NOMO-1 treated with DMSO at 0.1 percent for 48 hours (cell line): ENCODE measurements around the gene ALPI.

Source experiments
- DNase-seq: peaks from one replicate; lab custom pipeline; 2025; ENCODE audit not compliant: unreplicated experiment; lab: John Stamatoyannopoulos, UW

ALPI gene

DNA sequence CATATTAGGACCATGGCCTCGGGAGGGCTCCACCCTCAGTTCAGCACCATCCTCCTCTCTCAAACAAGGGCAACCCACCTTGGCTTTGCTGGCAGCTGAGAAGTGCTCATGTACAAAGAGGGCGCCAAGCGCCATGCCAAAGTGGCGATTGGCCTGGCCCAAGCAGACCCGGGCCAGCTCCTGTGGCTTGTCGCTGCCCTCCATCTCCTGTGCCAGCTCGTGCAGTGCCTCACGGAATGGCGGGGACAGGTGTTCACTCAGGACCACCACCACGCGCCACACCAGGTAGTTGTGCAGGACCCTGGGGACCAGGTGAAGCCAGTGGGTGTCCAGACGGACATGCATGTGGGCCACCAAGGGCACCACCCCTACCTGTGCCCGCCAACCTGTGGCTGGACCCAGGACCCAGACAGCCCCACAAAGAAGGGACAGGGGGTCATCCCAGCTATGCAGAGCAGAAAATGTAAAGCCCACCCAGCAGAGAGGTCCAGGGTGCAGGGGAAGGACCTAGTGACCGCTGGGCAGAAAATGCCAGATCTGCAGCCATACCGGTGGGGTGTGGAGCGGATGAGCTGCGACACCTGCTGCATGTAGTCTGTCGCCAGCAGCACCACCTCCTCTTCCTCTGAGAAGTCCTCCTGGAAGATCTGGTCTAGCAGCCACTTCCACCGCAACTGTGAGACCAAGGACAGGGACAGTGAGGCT, 28.1 kb downstream of the ALPI start:
- DNase-seq, result no peak

DNA sequence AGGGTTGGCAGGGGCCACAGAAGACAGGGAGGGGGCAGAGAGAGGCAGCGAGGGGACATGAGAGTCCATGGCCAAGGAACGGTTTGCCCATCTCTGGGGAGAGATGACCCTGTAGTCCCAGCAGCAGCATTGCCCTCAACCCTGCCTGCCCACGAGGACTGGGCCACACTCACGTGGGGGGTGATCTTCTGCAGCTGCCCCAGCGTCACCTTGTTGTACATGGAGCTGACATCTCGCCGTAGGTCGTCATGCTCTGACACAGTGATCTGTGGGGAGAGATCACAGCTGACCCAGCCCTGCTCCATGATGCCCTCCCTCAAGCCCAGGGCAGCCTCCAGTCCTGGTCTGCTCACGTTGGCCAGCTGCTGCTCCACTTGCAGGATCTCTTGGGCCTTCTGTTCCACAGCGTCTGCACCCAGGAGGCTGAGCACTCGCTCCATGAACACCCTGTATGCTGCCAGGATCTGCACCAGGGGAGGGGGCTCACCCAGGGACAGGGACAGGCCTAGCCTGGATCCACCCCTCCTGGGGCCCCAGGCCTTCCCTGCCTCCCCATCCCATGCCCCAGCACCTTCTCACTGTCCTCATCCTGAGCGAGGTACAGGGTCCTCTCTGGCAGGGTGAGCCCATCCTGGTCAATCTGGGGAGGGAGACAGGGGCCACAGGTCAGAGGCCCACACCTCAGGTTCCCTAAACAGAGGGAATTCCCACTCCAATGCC, 28.8 kb downstream of the ALPI start:
- no peak for DNase-seq

DNA sequence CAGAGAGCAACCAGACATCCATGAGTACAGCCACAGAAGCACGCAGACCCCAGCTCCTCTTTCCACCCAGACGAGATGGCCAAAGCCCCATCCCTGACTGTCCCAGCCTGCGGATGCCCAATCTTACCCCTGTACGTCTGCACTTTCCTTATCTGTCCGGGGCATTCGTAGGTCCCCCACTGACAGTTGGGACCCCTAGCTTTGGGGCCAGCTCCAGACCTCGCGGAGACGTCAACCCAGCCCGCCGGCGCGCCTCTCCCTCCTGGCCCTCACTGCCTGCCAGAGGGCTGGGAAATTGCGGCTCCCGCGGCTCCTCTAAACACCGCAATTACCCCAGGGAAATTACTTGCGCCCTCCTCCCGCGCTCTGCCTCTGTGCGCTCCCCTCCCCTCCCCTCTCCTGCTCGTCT, 29.4 kb downstream of the ALPI start:
- no peak for DNase-seq

DNA sequence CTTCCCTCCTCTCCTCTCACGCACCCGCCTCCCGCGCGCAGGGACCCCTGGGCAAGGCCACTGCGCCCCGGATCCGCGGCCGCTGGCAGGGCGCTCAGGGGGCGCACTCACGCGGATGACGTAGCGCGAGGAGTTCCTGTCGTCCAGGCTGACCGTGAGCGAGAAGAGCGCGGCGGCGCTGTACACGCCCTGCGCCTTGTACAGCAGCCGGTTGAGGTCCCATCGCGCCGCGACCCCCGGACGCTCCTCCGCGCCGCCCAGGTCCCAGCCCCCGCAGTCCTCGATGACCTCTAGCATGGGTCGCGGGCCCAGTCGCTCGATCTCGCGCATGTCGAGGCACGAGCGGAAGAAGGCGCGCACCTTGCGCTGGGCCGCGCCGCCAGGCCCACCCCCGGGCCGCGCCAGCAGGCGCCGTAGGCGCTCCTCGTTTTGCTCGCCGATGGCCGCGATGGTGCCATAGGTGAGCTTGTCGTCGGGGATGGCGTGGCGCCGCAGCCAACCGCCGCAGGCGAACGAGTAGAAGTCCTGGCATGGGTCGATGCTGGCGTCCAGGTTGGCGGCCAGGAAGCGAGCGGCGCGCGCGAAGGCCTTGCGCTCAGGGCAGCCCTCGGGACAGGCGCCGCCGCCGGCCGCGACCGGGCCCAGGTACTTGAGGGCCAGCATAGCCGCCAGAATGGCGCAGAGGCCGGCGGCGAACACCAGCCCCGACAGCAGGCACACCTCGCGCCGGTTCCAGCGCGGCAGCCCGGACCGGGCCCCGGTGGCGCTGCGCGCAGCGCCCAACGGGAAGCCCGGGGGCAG, 30.0 kb downstream of the ALPI start:
- DNase-seq, result no peak

DNA sequence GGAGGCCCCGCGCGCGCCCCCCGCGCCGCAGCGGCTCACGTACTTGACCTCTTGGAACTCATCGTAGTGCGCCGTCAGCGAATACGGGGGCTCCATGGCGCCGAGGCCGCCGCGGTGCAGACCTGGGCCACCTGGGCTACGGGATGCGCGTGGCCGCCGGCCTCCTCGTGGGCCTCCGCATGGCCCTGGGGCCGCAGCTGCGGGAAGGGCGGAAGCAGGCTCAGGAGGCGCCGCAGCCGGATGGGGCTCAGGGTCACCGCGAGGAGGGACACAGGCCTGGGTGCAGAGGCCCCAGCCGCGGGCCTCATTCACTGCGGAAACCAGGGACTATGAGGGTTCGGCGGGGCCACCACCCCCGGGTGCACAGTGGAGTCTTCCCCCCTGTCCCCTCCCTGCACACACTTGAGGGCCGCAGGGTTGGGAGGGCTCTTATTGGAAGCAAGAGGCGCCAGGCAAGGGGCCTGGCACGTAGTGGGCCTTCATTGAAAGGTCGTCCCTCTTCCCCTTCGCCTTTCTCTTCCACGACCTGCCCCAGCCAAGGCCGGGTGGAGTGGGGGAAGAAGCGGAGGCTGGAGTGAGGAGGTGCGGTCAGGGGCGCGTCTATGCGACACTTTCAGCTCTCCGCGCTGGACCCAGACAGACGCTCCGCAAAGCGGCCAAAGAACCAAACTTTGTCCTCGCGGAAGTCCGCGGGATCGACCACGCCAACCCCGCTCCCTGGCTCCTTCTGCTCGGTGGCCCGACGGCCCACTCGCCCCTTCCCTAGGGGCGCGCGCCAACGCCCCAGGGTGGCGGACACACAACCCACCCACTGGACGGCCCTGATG, 30.8 kb downstream of the ALPI start:
- no peak for DNase-seq

DNA sequence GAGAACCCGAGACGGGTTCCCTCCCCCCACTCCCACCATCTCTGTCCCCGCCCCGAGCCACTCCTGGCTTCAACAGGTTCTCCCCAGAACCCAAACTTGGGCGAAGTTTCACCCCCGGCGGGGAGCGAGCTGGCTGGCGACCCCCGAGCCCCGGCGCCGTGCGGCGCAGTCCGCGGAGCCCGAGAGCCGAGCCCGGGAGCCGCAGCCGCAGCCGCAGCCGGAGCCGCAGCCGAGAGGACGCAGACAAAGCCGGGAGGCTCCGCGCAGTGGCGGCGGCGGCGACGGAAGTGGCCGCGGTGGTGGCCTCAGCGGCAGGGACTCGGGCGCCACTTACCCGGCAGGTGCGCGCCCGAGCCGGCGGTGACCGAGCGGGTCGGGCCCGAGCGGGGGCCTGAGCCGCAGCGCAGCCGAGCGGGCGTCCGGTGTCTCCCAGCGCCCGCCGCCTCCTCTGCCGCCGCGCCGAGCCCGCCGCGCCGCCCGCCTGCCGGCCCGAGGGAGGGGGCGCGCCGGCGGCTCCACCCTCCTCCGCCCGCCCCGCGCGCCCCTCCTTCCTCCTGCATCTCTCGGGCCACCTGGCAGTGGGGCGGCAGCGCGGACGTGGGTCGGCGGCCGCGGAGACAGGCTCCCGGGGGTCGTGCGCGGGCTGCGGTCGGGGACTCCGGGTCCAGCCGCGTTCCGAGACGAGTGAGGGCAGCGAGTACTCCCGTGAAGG, 31.6 kb downstream of the ALPI start, which contains the start of gene ECEL1:
Gene ECEL1 (minus strand): TSS at position 450 of the 712 bp plus-strand sequence. CDS start 1,181 bp downstream, outside the sequence.
- DNase-seq, result no peak

DNA sequence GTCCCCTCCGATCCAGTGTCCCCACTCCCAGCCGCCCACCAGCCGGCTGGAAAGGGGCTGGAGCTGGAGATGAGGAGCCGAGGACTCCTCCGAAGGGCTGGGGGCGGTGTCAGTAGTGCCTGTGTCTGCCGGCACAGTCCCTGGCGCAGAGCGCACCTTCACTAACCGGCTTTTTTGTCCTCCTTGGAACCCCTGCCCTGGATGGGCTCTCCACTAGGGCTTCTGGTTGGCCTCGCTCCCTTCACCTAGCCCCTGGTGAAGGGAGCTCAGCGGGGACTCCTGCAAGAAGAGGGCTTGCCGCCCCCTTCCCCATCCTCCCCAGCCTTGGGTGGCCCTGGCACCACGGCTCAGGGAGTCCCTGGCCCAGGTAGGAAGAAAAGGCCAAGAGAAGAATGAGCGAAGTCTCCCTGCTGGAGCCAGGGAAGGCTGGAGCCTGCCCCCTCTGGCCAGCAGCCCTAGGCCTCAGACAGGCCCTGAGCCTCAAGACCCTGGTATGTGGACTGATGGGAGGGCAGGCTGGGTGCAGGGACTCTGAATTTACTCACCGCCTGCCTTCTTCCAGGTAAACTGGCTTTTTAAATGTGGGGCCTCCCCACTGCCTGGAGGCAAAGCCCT, 32.3 kb downstream of the ALPI start:
- DNase-seq, result no peak

DNA sequence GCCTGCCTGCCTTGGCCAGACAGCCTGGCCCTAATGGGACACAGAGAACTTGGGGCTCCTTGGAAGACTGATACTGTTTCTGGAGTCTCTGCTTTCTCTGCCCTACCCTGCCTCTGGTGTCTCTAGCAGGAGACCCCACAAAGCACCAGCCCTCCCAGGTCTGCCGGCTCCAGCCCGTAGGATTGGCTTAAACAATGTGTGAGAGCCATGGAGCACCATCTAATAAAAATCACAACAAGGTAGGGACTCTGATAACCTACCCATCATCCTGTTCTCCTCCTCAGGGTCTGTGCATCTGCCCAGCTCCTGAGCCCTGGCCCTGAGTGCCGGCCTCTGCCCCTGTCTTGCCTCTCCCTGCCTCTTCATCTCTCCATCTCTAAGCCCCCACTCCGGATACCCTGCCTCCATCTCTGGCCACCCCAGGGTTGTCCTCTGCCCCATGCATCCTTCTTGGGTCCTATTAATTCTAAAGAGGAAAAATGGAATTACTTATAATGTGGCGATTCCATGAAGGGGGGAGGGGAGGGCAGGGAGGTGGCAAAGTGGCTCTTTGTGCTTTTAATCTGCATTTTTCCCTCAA, 32.9 kb downstream of the ALPI start:
- DNase-seq, result no peak

DNA sequence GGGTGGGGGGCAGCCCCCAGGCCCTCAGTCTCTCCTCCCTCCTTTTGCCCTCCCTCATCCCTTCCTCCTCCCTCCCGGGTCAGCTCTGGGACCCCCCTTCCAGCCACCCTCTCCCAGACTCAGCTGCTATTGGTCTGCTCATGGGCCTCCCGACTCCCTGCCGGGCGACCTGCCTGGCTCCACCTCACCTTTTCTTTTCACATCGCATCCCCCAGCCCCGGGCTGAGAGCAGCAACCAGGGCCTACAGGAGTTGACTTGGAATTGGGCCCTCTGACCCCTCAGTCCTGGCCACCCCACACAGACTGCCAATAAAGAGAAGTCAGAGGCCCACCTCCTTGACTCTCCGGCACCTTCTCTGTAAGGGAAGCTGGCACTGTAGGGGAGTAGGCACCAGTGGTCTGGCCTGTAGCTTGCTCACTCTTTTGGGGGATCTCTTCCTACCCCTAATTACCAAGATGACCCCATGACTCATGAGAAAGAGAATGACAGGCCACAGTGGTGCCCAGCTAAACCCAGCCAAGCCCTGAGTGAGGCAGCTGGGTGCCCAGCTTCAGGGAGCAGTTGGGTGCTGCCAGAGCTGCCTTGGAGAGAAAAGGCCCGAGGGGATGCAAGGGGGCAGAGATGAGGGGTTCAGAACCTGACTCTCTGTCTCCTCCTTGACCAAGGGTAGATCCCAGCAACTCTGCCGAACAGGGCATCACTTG, 33.7 kb downstream of the ALPI start:
- no peak for DNase-seq

DNA sequence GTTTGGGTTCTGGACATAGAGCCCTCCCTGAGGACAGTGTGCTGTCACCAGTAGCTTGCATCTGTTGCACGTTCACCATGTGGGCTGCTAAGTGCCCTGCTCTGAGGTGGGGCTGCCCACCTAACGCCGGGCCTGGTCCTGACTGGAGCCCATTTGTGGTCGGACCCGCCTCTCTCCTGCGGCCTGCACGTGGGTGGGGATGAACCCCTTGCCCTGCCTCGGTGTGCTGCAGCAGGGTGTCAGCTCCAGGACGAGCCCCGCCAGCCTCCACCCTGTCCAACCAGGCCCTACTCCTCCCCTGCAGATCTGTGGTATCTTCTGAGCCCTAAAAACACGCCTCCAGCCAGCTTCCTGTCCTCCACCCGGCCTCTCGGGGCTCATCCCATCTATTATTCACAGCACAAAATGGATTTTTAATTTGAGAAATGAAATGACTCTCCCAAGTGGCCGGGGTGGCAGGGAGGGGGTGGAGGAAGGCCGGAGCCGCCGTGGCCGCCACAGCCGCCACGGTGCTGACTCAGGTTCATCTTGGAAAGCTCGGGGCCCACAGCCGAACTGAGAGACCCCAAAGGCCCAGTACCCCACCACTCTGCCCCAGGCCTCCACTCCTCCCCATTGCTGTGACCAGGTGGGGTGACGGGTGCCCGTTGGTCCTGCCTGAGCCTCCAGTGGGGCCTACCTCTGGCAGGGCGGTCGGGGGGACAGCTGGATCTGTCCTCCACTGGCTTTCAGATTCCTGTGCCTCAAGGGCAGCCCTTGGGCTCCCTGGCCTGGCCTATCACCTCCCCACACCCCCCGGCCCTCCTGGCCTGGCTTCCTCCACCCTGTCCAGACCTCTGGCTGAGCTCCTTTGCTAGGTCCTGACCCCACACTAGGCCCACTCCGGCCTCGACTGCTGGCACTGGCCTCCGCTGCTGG, 34.5 kb downstream of the ALPI start:
- no peak for DNase-seq

DNA sequence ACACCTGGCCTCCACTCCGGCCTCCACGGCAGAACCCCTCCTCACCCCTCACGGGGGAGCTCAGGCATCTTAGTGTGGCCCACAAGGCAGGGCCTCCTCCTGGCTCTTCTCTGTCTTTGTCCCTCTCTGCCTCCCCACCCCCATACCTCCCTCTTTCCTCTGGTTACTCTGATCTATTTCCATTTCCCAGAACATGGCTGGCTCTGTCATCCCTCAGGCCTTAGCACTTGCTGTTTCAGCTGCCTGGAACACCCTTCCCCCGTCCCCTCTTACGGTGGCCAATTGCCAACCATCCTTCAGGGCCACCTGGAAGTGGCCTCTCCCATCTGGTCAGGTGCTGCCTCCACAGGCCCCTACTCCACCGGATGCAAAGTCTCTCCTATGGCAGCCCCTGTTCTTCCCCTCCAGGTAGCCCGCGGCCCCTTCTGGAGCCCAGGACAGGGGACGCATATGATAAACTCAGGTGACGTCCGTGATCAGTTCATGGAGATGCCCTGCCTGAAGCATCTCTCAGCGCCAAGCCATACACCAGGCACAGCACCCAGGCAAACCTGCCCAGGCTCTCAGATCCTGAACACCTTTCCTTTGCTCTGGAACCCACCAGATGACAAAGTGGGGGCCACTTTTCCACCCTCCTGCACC, 35.3 kb downstream of the ALPI start:
- no peak for DNase-seq

DNA sequence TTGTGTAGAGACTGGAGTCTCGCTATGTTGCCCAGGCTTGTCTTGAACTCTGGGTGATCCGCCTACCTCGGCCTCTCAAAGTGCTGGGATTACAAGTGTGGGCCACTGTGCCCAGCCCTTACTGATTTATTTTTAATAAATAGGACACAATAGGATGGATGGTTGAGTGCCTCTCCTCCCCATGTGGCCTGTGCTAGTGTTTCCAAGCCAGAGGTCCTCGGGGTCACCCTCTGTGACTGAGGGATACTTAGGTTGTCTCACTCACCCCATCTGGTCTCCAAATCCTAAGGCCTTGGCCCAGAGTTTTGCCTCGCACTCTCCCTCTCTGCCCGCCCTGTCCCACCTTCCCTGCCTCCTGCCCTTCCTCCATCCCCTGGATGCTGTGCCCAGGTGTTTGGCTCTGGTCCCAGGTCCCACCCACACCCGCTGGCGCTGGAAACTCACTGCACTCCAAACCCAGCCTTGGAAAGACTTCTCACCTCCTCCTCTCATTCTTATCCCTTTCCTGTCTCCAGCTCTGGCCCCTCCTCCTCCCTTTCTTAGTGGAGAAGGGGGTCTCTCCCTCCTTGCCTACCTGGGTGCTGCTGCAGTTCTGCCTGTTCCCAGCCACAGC, 36.4 kb downstream of the ALPI start:
- DNase-seq, result no peak

DNA sequence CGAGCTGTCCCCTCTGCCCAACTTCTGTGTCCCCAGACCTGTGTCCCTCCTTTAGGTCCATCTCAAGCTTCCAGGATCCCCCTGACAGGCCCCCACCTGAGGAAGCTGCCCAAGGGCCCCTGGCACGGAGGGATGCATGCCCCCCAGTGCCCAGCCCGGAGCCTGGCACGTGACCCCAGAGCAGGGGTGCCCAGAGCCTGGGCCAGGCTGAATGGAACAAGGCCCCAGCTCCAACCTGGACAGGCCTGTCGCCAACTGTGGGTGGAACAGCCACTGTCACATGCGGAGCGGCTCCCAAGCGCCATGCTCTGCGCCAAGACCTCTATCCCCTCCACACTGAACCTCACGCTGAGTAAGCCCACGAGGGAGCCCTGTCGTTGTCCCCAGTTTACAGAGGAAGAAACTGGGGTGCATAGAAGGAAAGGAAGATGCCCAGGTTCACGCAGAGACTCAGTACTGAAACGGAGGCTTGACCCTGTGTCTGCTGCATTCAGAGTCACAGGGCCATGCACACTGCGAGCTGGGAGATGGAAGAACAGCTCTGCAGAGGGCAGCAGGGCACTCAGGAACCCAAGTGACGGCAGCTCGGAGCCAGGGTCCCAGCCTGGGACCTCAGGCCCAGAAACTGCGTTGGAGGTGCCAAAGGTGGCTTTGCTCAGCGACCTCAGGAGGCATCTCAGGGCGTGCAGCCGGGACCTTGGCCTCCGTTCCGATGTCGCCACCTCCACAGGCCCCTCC, 37.2 kb downstream of the ALPI start:
- DNase-seq, result no peak

DNA sequence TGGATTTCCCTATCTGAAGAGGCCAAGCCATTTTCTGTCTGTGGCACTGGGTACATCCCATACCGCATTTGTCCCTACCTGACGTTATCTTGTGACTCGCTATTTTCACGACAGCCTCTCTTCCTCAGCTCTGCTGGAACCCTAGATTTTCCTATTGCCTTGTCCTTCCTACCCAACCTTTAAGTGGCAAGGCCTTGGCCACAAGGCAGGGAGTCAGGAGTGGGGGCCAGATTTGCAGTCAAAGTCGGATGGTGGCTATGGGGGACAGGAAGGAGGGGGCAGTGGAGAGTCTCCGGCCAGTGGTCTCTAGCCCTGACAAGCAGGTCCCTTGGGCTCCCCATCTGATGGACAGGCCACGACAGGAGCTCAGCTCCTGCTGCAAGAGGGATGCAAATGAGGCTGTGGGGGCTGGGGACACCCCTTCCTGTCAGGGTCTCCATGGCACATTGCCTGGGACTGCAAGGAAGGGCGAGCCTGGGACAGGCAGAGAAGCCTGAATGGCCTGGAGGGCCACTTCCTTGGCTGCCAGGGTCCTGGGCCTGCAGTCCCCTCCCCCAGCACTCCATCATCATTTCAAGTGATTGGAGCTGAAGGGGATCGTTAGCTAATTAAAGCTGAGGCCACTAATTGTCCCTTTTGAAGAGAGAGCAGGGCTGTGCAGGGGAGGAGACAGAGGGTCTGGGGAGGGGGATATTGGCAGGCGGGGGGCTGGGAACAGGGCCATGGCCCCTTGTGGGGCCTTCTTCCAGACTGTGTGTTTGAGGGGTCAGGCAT, 37.9 kb downstream of the ALPI start:
- DNase-seq, result no peak

DNA sequence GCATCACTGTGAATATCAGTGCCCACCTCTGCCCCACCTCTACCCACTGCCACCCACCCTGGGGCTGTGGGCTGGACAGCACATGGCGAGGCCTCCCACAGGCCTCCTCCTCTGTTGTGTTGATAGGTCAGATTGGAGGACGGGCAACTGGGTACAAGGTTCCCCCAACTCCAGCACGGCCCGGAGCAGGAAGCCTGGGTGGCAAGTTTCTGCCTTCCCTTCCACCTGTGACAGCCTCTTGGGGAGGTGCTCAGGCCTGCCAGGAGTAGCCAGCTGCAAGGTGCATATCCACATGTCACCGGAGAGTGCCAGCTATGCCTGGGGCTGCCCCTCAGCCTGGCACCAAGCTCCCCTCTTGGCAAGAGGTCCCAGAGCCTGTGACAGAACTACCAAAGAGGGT, 38.6 kb downstream of the ALPI start:
- DNase-seq, result no peak

DNA sequence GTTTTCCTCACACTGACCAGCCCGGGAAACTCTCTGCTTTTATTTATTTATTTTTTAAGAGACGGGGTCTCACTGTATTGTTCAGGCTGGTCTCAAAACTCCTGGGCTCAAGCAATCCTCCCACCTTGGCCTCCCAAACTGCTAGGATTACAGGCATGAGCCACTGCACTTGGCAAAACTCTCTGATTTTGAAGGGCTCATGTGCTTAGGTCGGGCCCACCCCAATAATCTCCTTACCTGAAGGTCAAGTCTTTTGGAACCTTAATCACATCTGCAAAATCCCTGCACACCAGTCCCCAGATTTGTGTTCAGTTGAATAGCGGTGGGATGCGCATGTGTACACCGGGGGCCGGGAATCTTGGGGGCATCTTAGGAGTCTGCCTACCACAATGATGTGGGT, 39.3 kb downstream of the ALPI start:
- no peak for DNase-seq
